Esophagus muscularis mucosa (tissue), 3 donors: ENCODE measurements around the gene CIRBP.

Source experiments
- POLR2AphosphoS5 ChIP-seq, 2 donors: sonication (generic); formaldehyde crosslinking; IDR thresholded peaks; one replicate each; pipeline ENCODE4 v1.6.1; 2017; ENCODE audit warnings: antibody characterized with exemption in 2 of 2
- TF ChIP-seq, protein P1 (sequence below), 3 experiments: fragments of 200-600 bp in 2 of 3; fragments of 450-650 bp in 1 of 3; sonication (generic) in 2 of 3; IDR thresholded peaks; one replicate each; pipeline ENCODE4 v1.5.1; 2017 to 2019; ENCODE audit warnings: antibody characterized with exemption in 3 of 3, mild to moderate bottlenecking in 2 of 3, moderate library complexity in 1 of 3

DNA sequence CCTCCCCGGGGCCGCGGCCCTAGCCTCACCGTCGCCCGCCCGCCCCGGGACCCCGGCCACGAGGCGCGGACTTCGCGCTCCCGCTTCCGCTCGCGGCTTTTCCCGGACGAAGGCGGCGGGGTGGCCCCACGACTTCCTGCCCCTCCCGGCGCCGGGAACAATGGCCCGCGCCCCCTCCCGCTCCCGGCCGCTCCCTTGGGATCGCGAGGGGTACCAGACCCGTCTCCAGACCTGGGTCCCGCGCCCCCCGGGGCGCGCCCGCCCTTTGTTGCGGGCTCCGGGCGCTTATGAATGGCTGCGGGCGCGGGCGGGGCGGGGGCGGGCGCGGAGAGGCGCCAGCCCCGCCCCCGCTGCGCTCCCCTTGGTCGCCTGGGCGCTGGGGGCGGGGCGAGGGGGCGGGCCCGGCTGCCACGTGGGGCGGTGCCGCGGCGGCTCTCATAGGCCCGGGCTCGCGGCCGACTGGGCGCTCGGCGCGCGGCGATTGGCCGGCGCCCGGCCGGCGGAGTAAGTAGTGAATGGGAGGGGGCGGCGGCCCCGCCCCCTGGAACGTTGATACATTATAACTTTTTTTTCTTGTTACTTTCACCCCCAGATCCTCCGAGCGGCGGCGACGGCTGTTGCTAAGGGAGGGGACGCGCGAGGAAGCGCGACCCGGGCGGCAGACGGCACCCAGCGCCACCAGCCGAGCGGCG lies 19.7 kb upstream of the CIRBP start:
- TF ChIP-seq, protein P1, sequence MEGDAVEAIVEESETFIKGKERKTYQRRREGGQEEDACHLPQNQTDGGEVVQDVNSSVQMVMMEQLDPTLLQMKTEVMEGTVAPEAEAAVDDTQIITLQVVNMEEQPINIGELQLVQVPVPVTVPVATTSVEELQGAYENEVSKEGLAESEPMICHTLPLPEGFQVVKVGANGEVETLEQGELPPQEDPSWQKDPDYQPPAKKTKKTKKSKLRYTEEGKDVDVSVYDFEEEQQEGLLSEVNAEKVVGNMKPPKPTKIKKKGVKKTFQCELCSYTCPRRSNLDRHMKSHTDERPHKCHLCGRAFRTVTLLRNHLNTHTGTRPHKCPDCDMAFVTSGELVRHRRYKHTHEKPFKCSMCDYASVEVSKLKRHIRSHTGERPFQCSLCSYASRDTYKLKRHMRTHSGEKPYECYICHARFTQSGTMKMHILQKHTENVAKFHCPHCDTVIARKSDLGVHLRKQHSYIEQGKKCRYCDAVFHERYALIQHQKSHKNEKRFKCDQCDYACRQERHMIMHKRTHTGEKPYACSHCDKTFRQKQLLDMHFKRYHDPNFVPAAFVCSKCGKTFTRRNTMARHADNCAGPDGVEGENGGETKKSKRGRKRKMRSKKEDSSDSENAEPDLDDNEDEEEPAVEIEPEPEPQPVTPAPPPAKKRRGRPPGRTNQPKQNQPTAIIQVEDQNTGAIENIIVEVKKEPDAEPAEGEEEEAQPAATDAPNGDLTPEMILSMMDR (IDR thresholded peaks at IDR 0.05), result no peak
- peak; percentile 91 to 98 for TF ChIP-seq POLR2AphosphoS5 (IDR thresholded peaks at IDR 0.05)
